Renal cortex interstitium (tissue), 11 donors: ENCODE measurements around the gene GTF2IRD1. TPM values are rescaled to one million over a fixed set of nuclear protein-coding genes. Genes with fewer than 3 reads are reported as not detected.
A peak's percentile ranks its signal among the peaks of the same experiment; 100 is the strongest.
"Not testable (repeated sequence)": the region's sequence is repeated elsewhere in the genome, so short reads cannot be mapped to it uniquely, and the experiment has no call there.

Experiments used
- DNase-seq, 11 donors: peaks; one replicate each; pipeline ENCODE4 v3.0.0-alpha.2; 2013; ENCODE audit warnings: low read depth in 9 of 11, low spot score in 4 of 11; ENCODE audit errors: extremely low read depth in 1 of 11
- polyA plus RNA-seq, 3 donors: library from polyadenylated mRNA; unstranded; fragments of 120-200 nt; gene quantifications; one replicate each; pipeline ENCODE4 v1.2.1, GENCODE V29; 2013; ENCODE audit not compliant: insufficient read length in 3 of 3

The GTF2IRD1 gene
- polyA plus RNA-seq, 3 donors: 52.0 to 55.1 (median 53.6) TPM

DNA sequence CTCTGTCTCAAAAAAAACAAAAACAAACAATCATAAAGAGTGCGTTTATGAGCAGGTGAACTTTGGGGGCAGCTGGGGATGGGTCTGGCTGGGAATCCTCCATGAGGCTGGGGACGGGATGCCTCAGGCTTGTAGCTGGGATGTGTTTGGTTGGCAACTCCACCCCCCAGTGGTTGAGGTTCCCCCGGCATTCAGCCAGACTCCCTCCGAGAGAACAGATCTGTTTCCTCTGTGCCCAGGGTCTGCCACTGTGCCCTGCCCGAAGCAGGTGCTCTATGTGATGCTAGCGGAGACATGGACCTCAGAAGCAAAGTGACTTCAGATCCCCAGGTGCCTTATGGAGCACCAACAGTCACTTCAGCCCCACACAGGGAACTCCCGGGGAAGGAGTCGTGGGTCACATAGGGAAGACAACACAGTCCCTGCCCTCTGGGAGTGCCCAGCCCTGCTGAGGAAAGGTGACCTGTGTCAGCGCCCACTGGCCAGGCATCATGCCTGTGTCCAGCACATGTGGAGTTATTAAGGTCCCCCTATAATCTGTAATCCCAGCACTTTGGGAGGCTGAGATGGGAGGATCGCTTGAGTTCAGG, 29.3 kb upstream of the GTF2IRD1 start:
- no peak for DNase-seq

GRCh38 chr7:74428023-74428422, 25.7 kb upstream of the GTF2IRD1 start:
- no peak for DNase-seq

DNA sequence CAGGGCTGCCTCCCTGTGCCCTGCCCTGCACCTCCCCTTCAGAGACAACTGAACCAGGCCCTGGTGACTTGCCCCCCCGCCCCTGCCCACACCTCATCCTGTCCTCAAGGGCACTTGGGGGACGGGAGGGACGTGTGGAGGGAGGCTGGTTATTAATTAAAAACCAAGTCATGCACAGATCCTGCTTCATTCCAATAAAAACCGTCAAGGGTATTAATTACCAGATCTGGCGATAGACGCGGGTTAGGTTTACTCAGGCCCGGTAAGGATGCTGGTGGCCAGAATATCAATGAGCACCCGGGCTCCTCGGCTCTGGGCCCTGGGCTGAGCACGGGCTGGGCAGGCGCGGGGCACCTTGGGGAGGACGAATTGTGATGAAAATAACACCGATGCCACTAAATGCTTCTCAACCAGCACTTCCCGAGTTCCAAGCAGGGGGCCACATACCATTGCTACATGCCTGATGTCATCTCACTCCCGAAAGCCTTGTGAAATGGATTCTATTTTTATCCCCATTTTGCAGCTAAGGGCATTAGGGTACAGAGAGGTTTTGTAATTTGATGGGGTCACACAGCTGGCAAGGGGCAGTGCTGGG, 24.5 kb upstream of the GTF2IRD1 start:
- peak in 7 of 11 donors; percentile 58 to 83 (median 63) for DNase-seq

- not testable (repeated sequence) for DNase-seq
These were observed 23.3 kb upstream of the GTF2IRD1 start for GRCh38 chr7:74430409-74430808.

GRCh38 chr7:74430961-74431466, 22.7 kb upstream of the GTF2IRD1 start:
- no peak for DNase-seq

DNA sequence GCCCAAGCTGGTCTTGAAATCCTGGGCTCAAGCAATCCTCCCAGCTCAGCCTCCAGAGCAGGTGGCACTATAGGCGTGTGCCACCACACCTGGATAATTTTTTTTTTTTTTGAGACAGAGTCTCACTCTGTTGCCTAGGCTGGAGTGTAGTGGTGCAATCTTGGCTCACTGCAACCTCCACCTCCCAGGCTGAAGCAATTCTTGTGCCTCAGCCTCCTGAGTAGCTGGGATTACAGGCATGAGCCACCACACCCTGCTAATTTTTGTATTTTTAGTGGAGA, 16.5 kb upstream of the GTF2IRD1 start:
- DNase-seq: not testable (repeated sequence)

DNA sequence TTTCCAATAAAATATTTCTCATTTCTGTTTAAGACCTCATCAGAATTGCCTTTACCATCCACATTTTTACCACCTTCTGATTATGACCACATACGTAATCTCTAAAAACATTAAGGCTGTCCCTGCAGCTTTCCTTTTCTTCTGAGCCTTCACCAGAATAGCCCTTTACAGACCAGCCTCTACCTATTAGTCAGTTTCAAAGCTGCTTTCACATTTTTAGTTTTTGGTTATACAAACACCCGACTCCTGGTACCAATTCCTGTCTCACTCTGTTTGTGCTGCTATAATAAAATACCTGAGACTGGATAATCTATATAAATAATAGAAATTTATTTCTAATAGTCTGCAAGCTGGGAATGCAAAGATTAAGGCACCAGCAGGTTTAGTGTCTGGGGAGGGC, 15.4 kb upstream of the GTF2IRD1 start:
- no peak for DNase-seq

- DNase-seq: no peak
These were observed 14.2 kb upstream of the GTF2IRD1 start for GRCh38 chr7:74439541-74439940.

- DNase-seq: not testable (repeated sequence)
These were observed 13.6 kb upstream of the GTF2IRD1 start for GRCh38 chr7:74440143-74440542.

DNA sequence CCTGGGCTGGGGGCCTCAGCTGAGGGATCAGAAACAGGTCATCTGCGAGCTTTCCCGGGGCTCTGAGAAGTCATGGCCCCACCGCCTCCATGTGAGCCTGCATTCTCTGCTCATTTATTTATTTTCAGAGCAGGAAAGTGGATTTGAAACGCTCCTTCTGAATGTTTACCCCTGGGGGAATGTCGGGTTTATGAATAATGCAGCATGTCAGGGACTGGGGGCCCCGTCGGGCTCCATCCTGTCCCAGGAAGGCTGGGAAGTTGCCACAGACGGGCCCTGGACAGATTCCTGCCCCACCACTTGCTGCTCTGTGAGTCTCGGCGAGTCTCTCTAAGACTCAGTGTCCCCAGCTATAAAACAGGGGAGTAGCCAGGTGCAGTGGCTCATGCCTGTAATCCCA, 11.9 kb upstream of the GTF2IRD1 start:
- DNase-seq: no peak

DNA sequence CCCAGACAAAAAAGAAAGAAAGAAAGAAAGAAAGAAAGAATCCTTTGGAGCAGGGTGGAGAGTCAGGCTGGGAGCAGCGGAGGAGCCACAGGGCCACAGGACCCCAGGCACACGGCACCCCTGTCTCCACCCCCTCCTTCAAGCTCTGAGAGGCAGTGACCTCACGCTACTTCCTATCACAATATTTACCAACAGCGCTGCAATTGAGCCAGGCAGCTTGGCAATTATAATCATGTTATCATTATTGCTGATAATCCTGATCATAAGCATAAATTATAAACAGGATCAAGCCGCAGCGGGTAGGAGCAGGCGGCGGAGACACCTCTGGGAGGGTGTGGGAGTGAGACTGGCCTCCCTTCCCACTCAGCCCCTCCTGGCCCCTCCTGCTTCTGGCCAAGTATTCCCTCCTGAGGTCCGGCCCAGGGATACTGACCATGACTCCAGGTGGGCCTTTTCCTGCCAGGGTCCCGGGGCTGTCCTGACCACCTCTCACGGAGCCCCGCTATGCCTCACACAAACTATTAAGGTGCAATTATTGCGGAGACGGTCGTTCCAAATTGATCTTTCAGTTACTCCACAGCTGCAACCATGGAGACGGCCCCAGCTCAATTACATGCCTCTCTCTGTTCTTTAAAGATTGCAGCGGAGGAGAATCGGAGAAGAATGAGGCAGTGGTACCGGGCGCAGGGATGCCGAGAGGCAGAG, 10.0 kb upstream of the GTF2IRD1 start:
- DNase-seq: no peak

DNA sequence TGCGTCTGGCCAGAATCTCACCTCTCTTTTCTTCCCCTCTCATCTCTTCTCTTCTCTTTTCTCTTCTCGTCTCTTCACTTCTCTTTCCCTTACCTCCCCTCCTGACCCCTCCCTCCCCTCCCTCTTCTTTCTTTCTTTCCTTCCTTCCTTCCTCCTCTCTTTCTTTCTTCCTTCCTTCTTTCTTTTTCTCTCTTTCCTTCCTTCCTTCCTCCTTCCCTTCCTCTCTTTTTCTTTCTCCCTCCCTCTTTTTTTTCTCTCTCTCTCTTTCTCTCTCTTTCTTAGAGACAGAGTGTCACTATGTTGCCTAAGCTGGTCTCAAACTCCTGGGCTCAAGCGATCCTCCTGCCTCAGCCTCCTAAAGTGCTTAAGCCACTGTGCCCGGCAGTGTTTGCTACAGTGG, 4.6 kb upstream of the GTF2IRD1 start:
- DNase-seq: no peak

GRCh38 chr7:74449809-74450397, 3.8 kb upstream of the GTF2IRD1 start:
- DNase-seq: no peak

GRCh38 chr7:74452748-74453321, 871 bp upstream of the GTF2IRD1 start:
- peak in 3 of 11 donors; percentile 71 to 76 (median 73) for DNase-seq

GRCh38 chr7:74454021-74454924, 567 bp downstream of the GTF2IRD1 start:
- DNase-seq: peak in 1 of 11 donors; percentile 46

DNA sequence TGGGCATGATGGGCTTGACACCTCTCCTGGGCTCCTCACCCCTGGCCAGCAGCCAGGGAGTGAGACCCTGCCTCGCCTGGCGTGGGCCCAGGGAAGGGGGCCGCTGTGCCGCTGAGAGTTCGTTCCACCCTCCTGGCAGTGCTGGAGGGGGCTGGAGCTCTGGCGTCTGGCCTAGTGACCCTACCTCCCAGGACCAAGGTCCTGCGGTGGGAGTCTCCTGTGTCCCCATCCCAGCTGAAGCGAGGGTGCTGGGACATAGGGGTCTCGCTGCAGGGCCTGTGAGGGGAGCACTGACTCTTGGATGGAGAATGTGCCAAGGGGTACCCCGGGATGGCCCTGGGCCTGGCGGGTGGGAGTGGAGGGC, 1.2 kb downstream of the GTF2IRD1 start:
- DNase-seq: no peak

- no peak for DNase-seq
These were observed 1.6 kb downstream of the GTF2IRD1 start for GRCh38 chr7:74455291-74455804.

DNA sequence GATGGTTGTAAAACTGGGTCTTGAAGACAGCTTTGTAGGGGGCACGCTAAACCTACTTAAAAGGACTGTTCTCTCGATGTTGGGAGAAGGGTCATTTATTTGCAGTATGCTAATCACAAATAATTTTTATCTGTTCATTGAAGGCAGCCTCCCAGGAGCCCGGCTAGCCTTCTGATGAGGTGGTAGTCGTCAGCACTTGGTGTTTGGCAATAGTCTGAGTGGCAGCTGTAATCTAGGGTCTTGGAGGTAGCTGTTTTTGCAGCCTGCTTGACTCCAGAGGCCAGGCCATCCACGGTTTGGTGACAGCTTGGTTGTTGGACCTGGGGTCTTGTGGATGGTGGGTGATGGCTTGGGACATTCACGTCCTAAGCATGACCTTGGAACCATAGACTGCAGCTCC, 2.2 kb downstream of the GTF2IRD1 start:
- no peak for DNase-seq

- no peak for DNase-seq
These were observed 3.3 kb downstream of the GTF2IRD1 start for GRCh38 chr7:74457007-74457406.
